NCI-H526 (cell line): ENCODE results near the gene FAM118B.

Experiments
- DNase-seq, 2 experiments: peaks; one replicate each; lab custom pipeline; 2025; lab: John Stamatoyannopoulos, UW

FAM118B gene

GRCh38 chr11:126211236-126212088 is at the start of gene FAM118B, which contains the start of gene RPUSD4:
TSS of gene FAM118B (plus strand) at chr11:126211782. CDS start at chr11:126235002, 23,220 bp downstream.
TSS of gene RPUSD4 (minus strand) at chr11:126211650. CDS start at chr11:126211638, 12 bp downstream.
- DNase-seq, result peak; percentile 99 to 100

GRCh38 chr11:126162306-126163030 is 49.1 kb upstream of the FAM118B start:
- DNase-seq, result no peak

GRCh38 chr11:126163074-126163700 is 48.4 kb upstream of the FAM118B start:
- DNase-seq, result peak; percentile 51 to 77

- no peak for DNase-seq
Observed at GRCh38 chr11:126163779-126164178, 47.8 kb upstream of the FAM118B start.

- no peak for DNase-seq
Observed at GRCh38 chr11:126164781-126165180, 46.8 kb upstream of the FAM118B start.

GRCh38 chr11:126165311-126165720 is 46.3 kb upstream of the FAM118B start:
- no peak for DNase-seq

GRCh38 chr11:126165757-126166156 is 45.8 kb upstream of the FAM118B start:
- DNase-seq, result no peak

GRCh38 chr11:126166413-126166812 is 45.2 kb upstream of the FAM118B start:
- DNase-seq, result no peak

- DNase-seq, result no peak
Observed at GRCh38 chr11:126167488-126167887, 44.1 kb upstream of the FAM118B start.

GRCh38 chr11:126169291-126169690 is 42.3 kb upstream of the FAM118B start:
- no peak for DNase-seq

- DNase-seq, result no peak
Observed at GRCh38 chr11:126172596-126173038, 39.0 kb upstream of the FAM118B start.

GRCh38 chr11:126173257-126173656 is 38.3 kb upstream of the FAM118B start:
- no peak for DNase-seq

GRCh38 chr11:126174816-126175215 is 36.8 kb upstream of the FAM118B start:
- no peak for DNase-seq

GRCh38 chr11:126175393-126175792 is 36.2 kb upstream of the FAM118B start:
- DNase-seq, result no peak

- DNase-seq, result no peak
Observed at GRCh38 chr11:126176853-126177470, 34.6 kb upstream of the FAM118B start.

GRCh38 chr11:126181939-126182730 is 29.4 kb upstream of the FAM118B start:
- DNase-seq, result no peak

- DNase-seq, result no peak
Observed at GRCh38 chr11:126182787-126183445, 28.7 kb upstream of the FAM118B start.

GRCh38 chr11:126185259-126186024 is 26.1 kb upstream of the FAM118B start:
- DNase-seq, result no peak

- DNase-seq, result no peak
Observed at GRCh38 chr11:126186025-126186698, 25.4 kb upstream of the FAM118B start.
